H9 (cell line): ENCODE measurements around the gene DNAJB5. TPM values are rescaled to one million over a fixed set of nuclear protein-coding genes. Genes with fewer than 3 reads are reported as not detected.
A peak's percentile ranks its signal among the peaks of the same experiment; 100 is the strongest.

Source experiments
- DNase-seq: peaks from one replicate; pipeline ENCODE4 v3.0.0-alpha.2; 2017
- H2AFZ ChIP-seq: one replicate; pipeline ENCODE4 v1.6.1; 2013; ENCODE audit warnings: mild to moderate bottlenecking, low read length, control low read depth, moderate library complexity
- H2AK5ac ChIP-seq: 2 replicates; pipeline ENCODE4 v1.6.1; 2013; ENCODE audit warnings: low read length, control low read depth, mixed read lengths; ENCODE audit not compliant: insufficient read length
- H2BK120ac ChIP-seq: one replicate; pipeline ENCODE4 v1.6.1; 2013; ENCODE audit warnings: low read depth, mild to moderate bottlenecking, low read length, control low read depth, inconsistent platforms; ENCODE audit not compliant: poor library complexity, severe bottlenecking
- H2BK12ac ChIP-seq: 2 replicates; pipeline ENCODE4 v1.6.1; 2013; ENCODE audit warnings: low read length, control low read depth, mixed read lengths, low read depth; ENCODE audit not compliant: insufficient read length
- H2BK15ac ChIP-seq: 2 replicates; pipeline ENCODE4 v1.6.1; 2013; ENCODE audit warnings: low read depth, low read length, control low read depth
- H2BK20ac ChIP-seq: one replicate; pipeline ENCODE4 v1.6.1; 2013; ENCODE audit warnings: low read depth, mild to moderate bottlenecking, low read length, control low read depth, inconsistent platforms; ENCODE audit not compliant: poor library complexity, severe bottlenecking
- H2BK5ac ChIP-seq: 2 replicates; pipeline ENCODE4 v1.6.1; 2013; ENCODE audit warnings: low read length, control low read depth, mixed read lengths; ENCODE audit not compliant: insufficient read length
- H3K14ac ChIP-seq: 2 replicates; pipeline ENCODE4 v1.6.1; 2013; ENCODE audit warnings: low read length, control low read depth; ENCODE audit not compliant: insufficient read depth
- H3K18ac ChIP-seq: 2 replicates; pipeline ENCODE4 v1.6.1; 2013; ENCODE audit warnings: low read depth, mild to moderate bottlenecking, mixed read lengths, low read length, control low read depth; ENCODE audit not compliant: insufficient read length
- H3K23ac ChIP-seq: 2 replicates; pipeline ENCODE4 v1.6.1; 2013; ENCODE audit warnings: low read length, control low read depth, mixed read lengths, low read depth; ENCODE audit not compliant: insufficient read length
- H3K23me2 ChIP-seq: 2 replicates; pipeline ENCODE4 v1.6.1; 2013; ENCODE audit warnings: low read depth, mild to moderate bottlenecking, mixed read lengths, low read length, control low read depth; ENCODE audit not compliant: insufficient read length, poor library complexity, severe bottlenecking
- H3K27ac ChIP-seq: 2 replicates; pipeline ENCODE4 v1.5.1; 2013; ENCODE audit warnings: low read length, control low read depth, mixed read lengths, low read depth; ENCODE audit not compliant: insufficient read length
- H3K27me3 ChIP-seq: 2 replicates; pipeline ENCODE4 v1.6.1; 2013; ENCODE audit warnings: low read length, control low read depth, inconsistent platforms; ENCODE audit not compliant: insufficient read depth
- H3K4ac ChIP-seq: 2 replicates; pipeline ENCODE4 v1.6.1; 2013; ENCODE audit warnings: low read depth, mild to moderate bottlenecking, control low read depth, inconsistent platforms, low read length, moderate library complexity
- H3K4me1 ChIP-seq: 2 replicates; pipeline ENCODE4 v1.6.1; 2013; ENCODE audit warnings: low read length, control low read depth, inconsistent platforms; ENCODE audit not compliant: insufficient read depth
- H3K4me2 ChIP-seq: 2 replicates; pipeline ENCODE4 v1.6.1; 2013; ENCODE audit warnings: low read length, control low read depth, mixed read lengths; ENCODE audit not compliant: insufficient read length, insufficient read depth
- H3K56ac ChIP-seq: 2 replicates; pipeline ENCODE4 v1.6.1; 2013; ENCODE audit warnings: low read depth, mild to moderate bottlenecking, mixed read lengths, low read length, control low read depth; ENCODE audit not compliant: insufficient read length
- H3K79me1 ChIP-seq: 2 replicates; pipeline ENCODE4 v1.6.1; 2013; ENCODE audit warnings: low read depth, mild to moderate bottlenecking, moderate library complexity, low read length, control low read depth, inconsistent platforms; ENCODE audit not compliant: insufficient read depth, poor library complexity, severe bottlenecking
- H3K79me2 ChIP-seq: 2 replicates; pipeline ENCODE4 v1.6.1; 2013; ENCODE audit warnings: low read length, control low read depth, inconsistent platforms; ENCODE audit not compliant: insufficient read depth
- H3K9ac ChIP-seq: 2 replicates; pipeline ENCODE4 v1.6.1; 2013; ENCODE audit warnings: low read length, control low read depth, mixed read lengths; ENCODE audit not compliant: insufficient read length; ENCODE audit errors: extremely low read depth
- H3K9me3 ChIP-seq: one replicate; pipeline ENCODE4 v1.6.1; 2013; ENCODE audit warnings: low read depth, low read length, inconsistent platforms; ENCODE audit not compliant: control insufficient read depth
- H3T11ph ChIP-seq: one replicate; pipeline ENCODE4 v1.6.1; 2013; ENCODE audit warnings: mild to moderate bottlenecking, low read length, control low read depth, inconsistent platforms
- H4K20me1 ChIP-seq: one replicate; pipeline ENCODE4 v1.6.1; 2013; ENCODE audit not compliant: control insufficient read depth, insufficient read length, insufficient read depth
- H4K5ac ChIP-seq: 2 replicates; pipeline ENCODE4 v1.6.1; 2013; ENCODE audit warnings: low read depth, mild to moderate bottlenecking, mixed read lengths, low read length, control low read depth; ENCODE audit not compliant: insufficient read length
- H4K8ac ChIP-seq: replicated peaks from 2 replicates; pipeline ENCODE4 v1.6.1; 2013; ENCODE audit warnings: low read length, control low read depth, mixed read lengths, low read depth; ENCODE audit not compliant: insufficient read length
- H4K91ac ChIP-seq: 2 replicates; pipeline ENCODE4 v1.6.1; 2013; ENCODE audit warnings: low read depth, mild to moderate bottlenecking, moderate library complexity, mixed read lengths, low read length, control low read depth; ENCODE audit not compliant: insufficient read length
- H3K27ac Mint-ChIP-seq, 3 experiments: 2 replicates in 2 of 3; 3 replicates in 1 of 3; pipeline ENCODE4 v1.8.0; 2020 to 2021; ENCODE audit warnings: mixed read lengths in 3 of 3, mild to moderate bottlenecking in 1 of 3, moderate library complexity in 1 of 3
- H3K27me3 Mint-ChIP-seq: 2 replicates; pipeline ENCODE4 v1.8.0; 2021; ENCODE audit warnings: low read depth, mild to moderate bottlenecking, moderate library complexity, mixed read lengths
- H3K36me3 Mint-ChIP-seq, 3 experiments: 2 replicates in 2 of 3; 3 replicates in 1 of 3; pipeline ENCODE4 v1.8.0; 2020 to 2021; ENCODE audit warnings: low read depth in 3 of 3, mixed read lengths in 3 of 3; ENCODE audit not compliant: insufficient read depth in 1 of 3
- H3K4me1 Mint-ChIP-seq, 2 experiments: 2 replicates each; pipeline ENCODE4 v1.8.0; 2020; ENCODE audit warnings: mixed read lengths in 2 of 2
- H3K4me3 Mint-ChIP-seq, 2 experiments: 2 replicates in 1 of 2; 3 replicates in 1 of 2; pipeline ENCODE4 v1.8.0; 2020 to 2021; ENCODE audit warnings: mild to moderate bottlenecking in 2 of 2, mixed read lengths in 2 of 2, moderate library complexity in 1 of 2
- H3K9me3 Mint-ChIP-seq, 2 experiments: 2 replicates in 1 of 2; 3 replicates in 1 of 2; pipeline ENCODE4 v1.8.0; 2020; ENCODE audit warnings: mild to moderate bottlenecking in 2 of 2, mixed read lengths in 2 of 2, moderate library complexity in 1 of 2
- CTCF ChIP-seq: fragments of 200-600 bp; sonication (generic); conservative IDR thresholded peaks from 3 replicates; pipeline ENCODE4 v1.8.0; 2021; ENCODE audit warnings: antibody characterized with exemption, mild to moderate bottlenecking
- WGBS: extraction: QIAGEN DNeasy Blood & Tissue Kit; methylation state at CpG from one replicate; pipeline ENCODE4 v1.1.7; 2013; ENCODE audit warnings: missing lambda C conversion rate, low lambda C conversion rate, mixed read lengths; ENCODE audit not compliant: insufficient read length; ENCODE audit errors: extremely low coverage; 5-methylcytosine and 5-hydroxymethylcytosine counted together
- total RNA-seq: library from RNA; stranded (reverse); gene quantifications from 2 replicates; pipeline ENCODE4 v1.2.1, GENCODE V29; 2021

The DNAJB5 gene
- total RNA-seq, 1 experiment from 2014 or later = 38.9 TPM

- Histone ChIP-seq H3K18ac (no peak overlapping the region), H3K23ac (no peak overlapping the region), H2BK5ac (no peak overlapping the region), H2BK12ac (no peak overlapping the region), H3K56ac (no peak overlapping the region), H3K4me1 (no peaks in the 10 kb centered on the region; the same call in 1 of the 2 replicates), H3K4ac (no peak overlapping the region), H3K4me2 (no peak overlapping the region), H4K20me1 (no peaks in the 10 kb centered on the region), H3K23me2 (no peaks in the 10 kb centered on the region), H3K14ac (no peak overlapping the region), H4K8ac (no peak overlapping the region), H3T11ph (no peak overlapping the region), H2BK120ac (no peak overlapping the region), H2BK15ac (no peak overlapping the region), H2AFZ (no peak overlapping the region), H3K79me1 (no peaks in the 10 kb centered on the region), H3K27me3 (no peaks in the 10 kb centered on the region), H3K79me2 (no peaks in the 10 kb centered on the region), H2AK5ac (no peak overlapping the region), H3K9ac (no peak overlapping the region), H4K5ac (no peak overlapping the region), H3K27ac (peak overlapping the region; percentile 28), H2BK20ac (no peak overlapping the region), H4K91ac (no peak overlapping the region), H3K9me3 (peaks cover 20% of the 10 kb centered on the region)
- WGBS = no CpG with 5 or more reads among the region's 1 CpG
- Mint-ChIP-seq H3K27me3 (no peaks in the 10 kb centered on the region; the same call in 1 of the 2 replicates), H3K4me1 (peaks cover 42 to 44% of the 10 kb centered on the region in 2 experiments), H3K36me3 (peaks cover 23 to 49% (median 43%) of the 10 kb centered on the region in 3 experiments), H3K9me3 (peaks cover 35 to 43% of the 10 kb centered on the region in 2 experiments), H3K27ac (peak overlapping the region in 1 of 3 experiments; percentile 49; a peak in 1 of 7 replicates), H3K4me3 (no peak overlapping the region)
- no peak for DNase-seq
- TF ChIP-seq CTCF = no peak
Measured at GRCh38 chr9:35027374-35027773, 37.8 kb downstream of the DNAJB5 start.
